H54 (cell line): ENCODE results near the gene TMEM185B.

Experiments
- DNase-seq: peaks from one replicate; pipeline ENCODE4 v3.0.0; 2011; ENCODE audit warnings: low spot score, mixed read lengths; ENCODE audit not compliant: insufficient read length
- FAIRE-seq: peaks from 3 replicates; lab custom pipeline; 2011; peaks lifted over from hg19 to GRCh38; lab: Jason Lieb, UNC
- POLR2A ChIP-seq: IDR thresholded peaks from 2 replicates; pipeline ENCODE4 v1.6.1; 2011; ENCODE audit warnings: low read depth, mild to moderate bottlenecking, low read length

TMEM185B gene

DNA sequence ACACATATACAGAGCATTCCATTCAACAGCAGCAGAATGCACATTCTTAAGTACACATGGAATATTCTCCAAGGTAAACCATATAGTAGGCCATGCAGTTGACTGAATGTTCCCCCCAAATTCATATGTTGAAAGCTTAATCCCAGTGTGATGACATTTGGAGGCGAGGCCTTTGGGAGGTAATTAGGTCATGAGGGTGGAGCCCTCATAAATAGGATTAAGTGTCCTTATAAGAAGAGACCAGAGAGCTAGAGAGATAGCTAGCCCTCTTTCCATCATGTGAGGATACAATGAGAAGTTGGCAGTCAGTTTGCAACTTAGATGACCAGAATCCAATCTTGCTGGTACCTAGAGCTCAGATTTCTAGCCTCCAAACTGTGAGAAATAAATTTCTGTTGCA lies 27.6 kb downstream of the TMEM185B start:
- DNase-seq = no peak
- TF ChIP-seq POLR2A = no peak
- FAIRE-seq = no peak

DNA sequence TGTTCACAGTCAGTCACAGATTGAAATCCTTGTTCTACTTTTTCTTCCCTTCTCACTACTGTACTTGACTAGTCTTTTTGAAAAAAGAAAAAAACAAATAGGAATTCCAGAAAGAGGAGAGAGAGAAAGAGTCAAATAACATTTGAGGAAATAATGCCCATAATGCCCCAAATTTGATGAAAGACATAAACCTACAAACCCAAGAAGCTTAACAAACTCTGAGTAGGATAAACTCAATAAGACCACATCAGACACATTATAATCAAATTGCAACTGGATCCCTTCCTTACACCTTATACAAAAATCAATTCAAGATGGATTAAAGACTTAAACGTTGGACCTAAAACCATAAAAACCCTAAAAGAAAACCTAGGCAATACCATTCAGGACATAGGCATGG lies 30.9 kb downstream of the TMEM185B start:
- no peak for TF ChIP-seq POLR2A
- FAIRE-seq (no peak), DNase-seq (no peak)

DNA sequence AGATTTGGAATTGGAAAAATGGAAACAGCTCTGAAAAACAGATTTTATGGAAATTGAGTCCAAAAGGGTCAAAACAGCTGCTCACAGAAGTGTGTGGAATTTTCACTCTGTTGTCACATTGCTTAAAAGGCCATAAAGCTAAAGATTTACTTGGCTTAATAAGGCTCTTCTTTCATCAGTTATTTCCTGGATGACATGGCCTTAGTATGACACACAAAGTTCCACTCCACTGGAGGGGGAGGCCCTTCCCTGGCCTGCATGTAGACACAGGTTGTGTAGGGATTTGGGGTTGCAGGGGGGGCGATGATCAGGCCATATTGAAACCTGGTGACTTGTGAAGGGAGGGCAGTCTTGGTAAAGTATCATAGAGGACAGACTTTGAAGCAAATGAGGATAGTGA lies 34.0 kb downstream of the TMEM185B start:
- DNase-seq (no peak), FAIRE-seq (no peak)
- no peak for TF ChIP-seq POLR2A

DNA sequence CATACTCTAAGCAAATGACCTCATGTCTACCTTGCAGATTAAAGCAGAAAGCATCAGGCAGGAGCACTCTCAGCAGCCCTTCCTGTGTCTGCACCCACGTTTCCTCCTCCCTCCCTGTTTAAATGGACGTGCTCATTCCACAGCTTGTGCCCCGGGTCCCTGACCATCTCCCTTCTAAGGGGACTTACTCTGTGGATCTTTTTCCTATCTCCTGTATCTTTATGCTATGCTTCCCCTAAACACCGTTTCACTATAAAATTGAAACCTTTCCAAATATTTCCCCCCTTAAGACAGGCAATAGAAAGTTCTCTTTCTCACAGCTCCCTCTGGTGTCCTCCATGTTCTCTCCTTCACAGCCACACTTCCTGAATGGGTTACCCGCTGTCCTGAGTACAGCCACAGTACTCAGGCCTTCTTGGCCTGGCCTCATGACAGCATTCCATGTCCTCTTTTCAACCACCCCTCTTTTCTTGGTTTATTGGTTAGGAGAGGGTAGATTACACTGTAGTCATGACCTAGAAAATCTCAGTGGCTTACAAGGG lies 41.1 kb downstream of the TMEM185B start:
- no peak for TF ChIP-seq POLR2A
- FAIRE-seq = no peak
- DNase-seq = no peak

DNA sequence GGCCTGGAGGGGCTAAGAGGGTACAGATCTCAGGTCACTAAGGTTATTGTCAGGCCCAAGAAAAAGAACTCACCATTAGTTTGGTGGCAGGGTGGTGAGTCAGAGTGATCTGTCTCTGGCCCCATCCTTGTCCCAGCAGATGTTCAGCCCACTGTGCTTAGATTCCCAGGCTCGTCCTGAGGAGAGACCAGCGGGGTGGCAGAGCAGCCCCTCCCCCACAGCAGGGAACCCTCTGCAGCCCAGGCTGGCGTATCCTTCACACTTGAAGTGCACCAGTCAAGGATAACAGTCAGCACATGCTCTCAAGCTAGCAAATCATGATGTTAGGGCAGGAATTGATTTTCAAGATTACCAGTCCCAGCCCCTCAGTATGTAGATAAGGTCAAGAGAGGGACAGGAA lies 43.1 kb downstream of the TMEM185B start:
- DNase-seq (no peak), FAIRE-seq (no peak)
- no peak for TF ChIP-seq POLR2A

DNA sequence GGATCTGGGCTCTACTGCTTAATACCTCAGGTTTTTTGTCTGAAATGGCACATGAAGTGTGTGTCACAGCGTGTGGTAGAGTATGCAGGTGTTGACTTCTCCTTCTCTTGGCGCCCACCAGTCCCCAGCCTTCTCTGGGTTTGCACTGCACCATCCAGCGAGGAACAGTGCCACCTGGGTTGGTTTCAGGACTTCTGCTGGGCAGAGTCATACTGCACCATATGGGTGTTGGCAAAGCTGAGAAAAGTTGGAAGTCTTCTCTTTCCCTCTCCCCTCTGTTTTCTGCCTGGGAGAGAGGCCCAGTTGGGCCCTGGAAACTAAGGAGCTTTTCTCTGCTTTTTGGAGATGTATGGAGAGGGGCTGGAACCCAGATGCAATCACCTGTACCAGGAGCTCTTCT lies 43.8 kb downstream of the TMEM185B start:
- TF ChIP-seq POLR2A = no peak
- no peak for FAIRE-seq
- DNase-seq = no peak

DNA sequence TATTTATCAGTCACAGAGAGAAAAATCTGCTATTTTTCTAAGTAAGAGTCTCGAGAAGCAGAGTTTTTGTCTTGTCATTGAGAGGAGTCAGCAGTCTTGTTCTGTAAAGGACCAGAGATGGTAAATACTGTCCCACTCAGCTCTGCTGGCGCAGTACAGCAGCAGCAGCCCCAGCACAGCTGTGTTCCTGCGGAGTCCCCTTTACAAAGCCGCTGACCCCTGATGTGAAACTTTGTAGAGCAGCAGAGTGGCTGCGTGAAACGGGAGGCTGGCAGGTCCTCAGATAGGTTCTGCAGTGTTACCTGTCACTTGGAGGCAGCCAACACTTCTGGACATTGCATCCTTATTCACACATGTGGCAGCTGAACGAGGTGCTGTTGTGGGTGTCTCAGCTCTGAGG lies 45.2 kb downstream of the TMEM185B start:
- FAIRE-seq (no peak), DNase-seq (no peak)
- no peak for TF ChIP-seq POLR2A

DNA sequence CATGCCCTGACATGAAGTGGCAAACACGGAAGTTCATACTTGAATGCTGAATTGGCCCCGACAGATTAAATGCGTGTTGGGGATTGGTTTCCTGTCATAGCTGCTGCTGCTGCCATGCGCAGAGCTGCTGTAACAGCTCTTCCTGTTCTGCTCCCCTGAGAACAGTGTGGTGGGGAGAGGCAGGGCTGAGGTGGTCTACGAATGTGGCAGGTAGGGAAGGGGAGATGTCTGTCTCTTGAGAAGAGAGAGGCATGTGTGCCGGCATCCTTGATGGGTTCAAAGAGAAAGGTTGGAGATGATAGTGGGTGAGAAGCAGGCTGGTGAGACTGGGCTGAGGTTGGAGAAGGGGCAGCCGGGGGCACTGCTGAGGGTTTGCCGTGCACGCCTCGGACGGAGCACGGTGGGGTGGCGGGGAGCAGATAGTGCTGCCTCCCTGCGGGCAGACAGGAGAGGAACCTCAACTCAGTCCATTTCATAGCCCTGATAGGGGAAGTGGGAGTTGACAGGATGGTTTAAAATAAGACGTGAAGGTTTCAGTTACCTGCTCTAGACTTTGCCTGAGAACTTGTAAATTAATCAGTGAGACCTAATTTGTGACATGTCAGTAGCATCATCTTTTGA lies 46.1 kb downstream of the TMEM185B start:
- FAIRE-seq (no peak), DNase-seq (no peak)
- TF ChIP-seq POLR2A = no peak

DNA sequence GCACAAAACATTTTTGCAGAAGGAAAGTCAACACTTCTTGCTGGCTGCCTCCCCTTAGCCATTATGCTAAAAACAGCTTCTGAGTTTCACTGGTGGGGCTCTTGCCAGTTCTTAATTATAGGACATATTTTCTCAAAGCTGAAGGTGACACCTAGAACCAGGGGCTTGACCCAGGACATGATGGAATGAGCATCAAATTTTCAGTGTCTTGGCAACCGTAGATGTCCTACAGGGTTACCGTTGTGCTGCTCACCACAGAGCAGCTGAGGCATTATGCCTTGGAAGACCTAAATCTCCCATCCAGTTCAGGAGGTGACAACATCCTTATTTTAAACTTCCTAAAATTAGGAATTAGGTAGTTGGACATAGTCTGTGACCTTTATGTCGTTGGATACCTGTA lies 46.7 kb downstream of the TMEM185B start:
- DNase-seq (no peak), FAIRE-seq (no peak)
- no peak for TF ChIP-seq POLR2A

DNA sequence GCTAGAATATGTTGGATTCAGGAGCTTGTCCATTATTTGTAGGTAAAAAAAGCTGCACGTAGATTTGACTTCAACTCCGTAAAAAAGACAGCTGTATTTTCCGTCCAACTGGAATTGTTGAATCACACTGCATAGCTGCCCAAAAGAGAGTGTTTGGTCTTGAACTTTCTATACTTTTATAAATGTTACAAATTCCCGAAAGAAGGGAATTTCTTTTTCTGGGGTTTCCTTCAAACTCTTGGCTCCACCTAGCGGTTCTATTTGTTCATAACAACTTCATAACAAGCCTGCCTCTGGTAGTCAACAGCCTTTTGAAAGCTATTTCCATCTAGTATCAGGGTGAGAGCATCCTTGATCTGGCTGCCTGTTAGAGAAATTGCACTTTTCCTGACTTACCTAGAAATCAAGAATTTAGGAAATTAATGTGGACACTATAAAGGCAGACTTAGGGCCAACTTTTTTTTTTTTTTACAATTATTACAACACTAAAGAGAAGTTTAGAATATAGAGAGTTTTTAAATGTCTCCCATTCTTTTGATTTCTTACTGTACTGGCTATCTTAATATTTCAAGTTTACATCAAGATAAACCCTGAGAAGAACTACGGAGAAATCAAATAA lies 48.1 kb downstream of the TMEM185B start:
- DNase-seq = peak; percentile 31
- FAIRE-seq = peak; percentile 57

More for the DNA sequence above, 48.1 kb downstream of the TMEM185B start:
- no peak for TF ChIP-seq POLR2A
